Left colon (tissue), 2 donors: ENCODE data around the gene NCS1. TPM values are rescaled to one million over a fixed set of nuclear protein-coding genes. Genes with fewer than 3 reads are reported as not detected.

Source experiments
- ATAC-seq: fragments of 200-7000 bp; cut with Tn5 transposase; one replicate; pipeline ENCODE4 v1.9.1; 2020; ENCODE audit warnings: mild to moderate bottlenecking, moderate library complexity
- DNase-seq, 2 donors: peaks; one replicate each; pipeline ENCODE4 v3.0.0-alpha.2; 2020
- intact Hi-C, 2 donors: fragments of 100-400 bp; cut with DNase I in 1 of 2; cut with micrococcal nuclease in 1 of 2; formaldehyde crosslinking; loops; one replicate each; pipeline versions ENCODE4 v1.11.2 to v1.14.0; 2022; cut with DNase I, micrococcal nuclease
- total RNA-seq, 2 donors: library from RNA; stranded (reverse); fragmentation: NEBNext Ultra II Directional; extraction: Animal tissue kit (Norgen Biotek cat#: 25700); gene quantifications; one replicate each; pipeline ENCODE4 v1.2.1, GENCODE V29; 2021
- donor health status: DM: no; HTN: no; CAD: no.
- donor health status: DM: yes; HTN: yes; CAD: no.

The NCS1 gene
- total RNA-seq, 2 donors from 2014 or later, result 2.1 to 23.7 TPM

DNA sequence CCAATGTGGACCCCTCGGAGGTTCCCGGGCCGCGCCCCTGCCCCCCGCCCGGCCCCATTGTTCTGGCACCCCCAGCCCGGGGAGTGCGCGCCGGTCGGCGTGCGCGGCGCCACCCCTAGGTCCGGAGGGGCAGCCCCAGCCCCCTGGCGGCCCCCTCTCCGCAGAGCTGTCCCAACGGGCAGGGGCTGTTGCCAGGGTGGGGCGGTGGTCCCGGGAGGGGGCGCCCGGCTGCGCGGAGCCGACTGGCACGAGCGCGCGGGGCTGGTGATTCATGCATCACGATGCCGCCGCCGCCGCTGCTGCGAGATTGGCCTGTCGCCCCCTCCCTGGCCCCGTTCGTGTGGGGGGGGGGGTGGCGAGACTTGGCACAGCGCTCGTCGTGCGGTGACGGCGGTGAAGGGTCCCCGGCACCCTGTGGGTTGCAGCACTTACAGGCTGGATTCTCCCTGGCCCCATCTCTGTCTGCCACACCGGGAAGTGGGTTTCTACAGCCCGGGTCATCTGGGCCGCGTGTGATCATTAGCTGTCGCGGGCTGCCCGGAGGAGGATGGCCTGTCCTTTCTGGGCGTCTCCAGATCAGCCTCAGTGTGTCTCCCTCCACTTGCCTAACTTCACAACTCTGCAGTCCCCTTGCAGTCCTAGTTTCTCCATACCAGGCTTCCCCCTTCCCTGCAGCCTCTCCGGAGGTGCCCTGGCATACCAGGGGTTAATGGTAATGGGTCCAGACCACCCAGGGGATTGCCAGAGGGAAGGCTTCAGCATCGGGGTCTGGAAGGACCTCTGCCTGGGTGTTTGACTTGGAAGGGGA is 858 bp downstream of the NCS1 start:
- ATAC-seq (no peak), DNase-seq (no peak)
- intact Hi-C loops, result no loop called here

DNA sequence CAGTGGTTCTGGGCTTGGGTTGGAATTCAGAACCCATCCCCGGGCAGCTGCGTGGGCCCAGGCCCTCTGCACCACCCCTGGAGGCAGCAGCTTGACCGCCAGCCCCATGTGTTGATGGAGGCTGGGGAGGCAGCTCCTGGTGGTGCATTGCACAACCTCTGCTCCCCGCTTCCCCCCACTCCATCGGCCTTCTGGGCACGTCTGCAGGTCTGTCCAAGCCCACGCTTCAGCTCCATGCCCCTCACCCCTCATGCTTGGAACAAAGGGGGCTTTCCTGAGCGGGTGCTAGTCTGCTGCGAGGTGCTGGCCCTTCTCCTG is 1.4 kb downstream of the NCS1 start:
- DNase-seq, result no peak
- intact Hi-C loops, result no loop called here
- no peak for ATAC-seq

DNA sequence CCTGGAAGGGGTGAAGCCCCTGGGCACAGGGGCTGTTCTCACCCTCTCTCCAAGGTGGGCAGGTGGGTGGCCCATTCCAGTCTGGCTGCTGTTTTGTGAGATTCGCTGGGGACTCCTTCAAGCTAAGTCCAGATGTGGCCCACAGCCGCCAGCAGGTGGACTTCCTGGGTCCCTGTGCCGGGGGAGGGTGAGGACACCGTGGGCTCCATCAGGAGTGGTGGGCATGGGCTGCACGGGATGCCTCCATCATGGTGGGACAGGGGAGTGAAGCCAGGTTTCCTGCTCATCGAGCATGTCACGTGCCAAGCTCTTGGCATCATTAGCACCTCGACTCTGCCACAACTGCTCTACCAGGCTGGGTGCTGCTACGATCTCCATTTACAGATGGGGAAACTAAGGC is 1.8 kb downstream of the NCS1 start:
- DNase-seq, result no peak
- intact Hi-C loops, result no loop called here
- ATAC-seq, result no peak

DNA sequence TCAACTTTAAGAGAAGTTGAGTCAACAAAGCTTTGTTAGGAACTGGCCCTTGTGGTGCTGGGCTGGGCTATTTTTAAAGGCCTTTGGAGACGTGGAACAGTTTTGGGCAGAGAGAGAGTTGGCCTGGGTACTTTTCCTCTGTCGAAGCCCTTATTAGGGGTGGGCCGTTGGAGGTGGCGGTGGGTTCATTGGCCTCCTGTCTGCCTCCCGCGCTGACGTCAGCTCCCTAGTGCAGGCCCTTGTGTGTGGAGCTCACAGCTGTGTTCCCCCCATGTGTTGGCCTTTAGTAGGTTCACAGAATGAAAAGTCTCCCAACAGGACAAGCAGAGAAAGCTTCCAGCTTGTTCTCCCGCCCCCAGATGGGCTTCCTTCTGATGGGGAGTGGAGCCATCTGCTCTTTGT is 2.7 kb downstream of the NCS1 start:
- intact Hi-C loops, result no loop called here
- ATAC-seq (no peak), DNase-seq (peak in 1 of 2 donors; percentile 80)

DNA sequence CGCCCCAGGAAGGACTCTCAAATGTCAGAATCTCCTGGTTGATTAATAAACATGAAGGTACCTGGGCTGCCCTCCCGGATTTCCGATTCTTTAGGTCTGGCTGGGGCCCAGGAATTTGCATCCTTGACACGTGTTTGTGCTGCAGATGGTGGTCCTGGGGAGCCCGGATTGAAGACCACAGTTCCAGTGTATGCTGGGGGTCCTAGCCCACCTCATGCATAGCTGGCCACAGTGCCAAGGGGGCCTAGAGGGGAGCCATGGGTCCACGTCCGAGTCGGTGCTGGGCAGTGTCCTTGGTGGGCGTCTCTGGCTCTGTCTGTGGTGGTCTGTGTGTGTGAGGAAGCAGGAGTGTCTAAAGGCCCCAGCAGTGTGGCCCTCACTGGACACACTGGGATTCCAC is 3.2 kb downstream of the NCS1 start:
- ATAC-seq (no peak), DNase-seq (no peak)
- intact Hi-C loops, result no loop called here

DNA sequence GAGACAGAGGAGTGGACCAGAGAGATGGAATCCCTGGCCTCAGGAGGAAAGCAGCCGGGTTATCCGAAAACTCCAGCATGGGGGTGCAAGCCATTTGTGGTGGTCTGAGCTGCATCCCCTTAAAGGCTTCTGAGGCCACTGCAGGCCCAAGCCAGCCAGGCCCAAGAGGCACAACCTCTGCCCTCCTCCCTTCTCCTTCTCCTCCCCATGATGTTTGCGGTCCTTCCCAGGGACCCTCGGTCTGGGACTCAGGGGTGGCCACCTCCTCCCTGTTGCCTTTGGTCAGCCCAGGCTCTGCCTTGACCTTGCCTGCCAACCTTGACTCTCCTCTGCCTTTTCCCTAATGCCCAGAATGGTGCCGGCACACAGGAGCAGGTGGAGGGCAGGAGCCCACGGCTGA is 4.6 kb downstream of the NCS1 start:
- intact Hi-C loops, result no loop called here
- ATAC-seq (no peak), DNase-seq (no peak)

DNA sequence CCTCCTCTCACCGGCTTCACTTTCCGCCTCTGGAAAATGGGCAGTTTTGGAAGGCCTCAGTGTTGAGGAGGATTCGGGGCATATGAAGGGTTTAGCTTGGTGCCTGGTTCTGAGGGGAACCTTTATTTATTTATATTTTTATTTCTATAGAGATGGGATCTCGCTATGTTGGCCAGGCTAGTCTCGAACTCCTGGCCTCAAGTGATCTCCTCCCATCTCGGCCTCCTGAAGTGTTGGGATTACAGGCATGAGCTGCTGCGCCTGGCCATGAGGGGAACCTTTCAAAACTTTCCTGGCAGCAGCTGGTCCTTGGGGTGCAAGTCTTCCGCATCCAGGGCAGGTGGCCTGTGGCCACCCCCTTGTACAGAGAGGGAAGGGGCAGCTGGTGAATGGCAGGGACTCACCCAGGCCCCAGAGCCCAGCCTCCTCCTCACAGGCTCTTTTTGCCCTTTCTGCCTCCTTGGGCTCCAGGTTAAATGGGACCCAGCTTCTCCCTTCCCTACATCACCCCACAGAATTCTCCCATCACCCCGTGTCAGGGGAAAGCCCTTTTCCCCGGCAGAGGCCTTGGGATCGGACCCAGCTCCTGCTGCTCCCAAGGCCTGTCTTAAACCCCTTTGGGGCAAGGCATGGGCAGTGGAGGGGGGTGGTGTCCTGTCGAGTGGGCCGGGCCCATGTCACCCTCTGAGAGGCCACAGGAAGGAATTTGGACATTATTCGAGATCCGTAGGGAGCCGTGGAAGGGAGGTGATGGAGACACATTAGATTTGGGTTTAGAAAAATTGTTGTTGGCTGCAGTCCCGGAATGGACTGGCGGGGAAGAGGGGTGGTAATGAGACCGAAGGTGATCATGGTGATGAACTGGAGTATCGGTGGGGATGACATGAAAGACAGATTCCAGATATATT is 5.9 kb downstream of the NCS1 start:
- ATAC-seq (no peak), DNase-seq (no peak)
- intact Hi-C loops, result no loop called here

DNA sequence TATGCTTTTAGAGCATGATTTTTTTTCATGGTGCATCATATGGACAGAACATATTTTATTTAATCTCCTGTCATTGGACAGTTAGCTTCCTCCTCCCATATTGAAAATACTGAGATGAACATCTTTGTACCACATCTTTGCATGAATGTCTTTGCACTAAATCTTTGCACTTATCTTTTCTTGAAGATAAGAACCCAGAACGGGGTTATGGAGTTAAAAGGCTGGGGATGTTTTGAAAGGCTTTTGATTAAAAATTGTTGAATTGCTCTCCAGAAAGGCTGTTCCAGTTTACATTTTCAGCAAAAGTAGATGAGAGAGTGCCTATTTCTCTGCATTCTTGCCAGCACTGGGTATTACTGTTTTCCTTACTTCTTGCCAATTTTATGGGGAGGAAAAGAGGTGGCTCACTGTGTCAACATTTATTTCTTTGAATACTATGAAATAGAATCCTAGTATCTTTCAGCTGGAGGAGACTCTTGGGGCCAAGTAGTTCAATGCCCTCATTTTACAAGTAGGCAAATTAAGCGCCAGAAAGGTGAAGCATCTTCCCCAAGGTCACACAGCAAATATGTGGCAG is 7.2 kb downstream of the NCS1 start:
- intact Hi-C loops, result no loop called here
- DNase-seq (no peak), ATAC-seq (no peak)

DNA sequence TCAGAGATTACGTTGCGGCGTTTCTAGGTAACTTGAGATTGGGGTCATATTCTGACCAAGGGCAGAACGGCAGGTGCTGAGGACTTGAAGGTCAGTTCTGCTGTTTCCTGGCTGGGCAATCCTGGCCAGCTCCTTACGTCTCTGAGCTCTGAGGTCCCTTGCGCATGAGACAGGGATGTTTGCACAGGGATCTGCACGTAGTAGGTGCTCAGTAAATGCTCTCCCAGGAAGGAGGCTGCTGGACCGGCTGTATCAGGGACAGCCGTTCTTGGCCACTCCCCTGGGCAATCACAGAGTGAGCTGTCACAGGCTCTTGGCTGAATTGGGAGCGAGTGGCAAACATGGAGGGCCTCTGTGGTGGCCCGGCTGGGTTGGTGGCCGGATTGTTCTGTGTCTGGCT is 8.3 kb downstream of the NCS1 start:
- ATAC-seq (no peak), DNase-seq (no peak)
- intact Hi-C loops, result no loop called here

DNA sequence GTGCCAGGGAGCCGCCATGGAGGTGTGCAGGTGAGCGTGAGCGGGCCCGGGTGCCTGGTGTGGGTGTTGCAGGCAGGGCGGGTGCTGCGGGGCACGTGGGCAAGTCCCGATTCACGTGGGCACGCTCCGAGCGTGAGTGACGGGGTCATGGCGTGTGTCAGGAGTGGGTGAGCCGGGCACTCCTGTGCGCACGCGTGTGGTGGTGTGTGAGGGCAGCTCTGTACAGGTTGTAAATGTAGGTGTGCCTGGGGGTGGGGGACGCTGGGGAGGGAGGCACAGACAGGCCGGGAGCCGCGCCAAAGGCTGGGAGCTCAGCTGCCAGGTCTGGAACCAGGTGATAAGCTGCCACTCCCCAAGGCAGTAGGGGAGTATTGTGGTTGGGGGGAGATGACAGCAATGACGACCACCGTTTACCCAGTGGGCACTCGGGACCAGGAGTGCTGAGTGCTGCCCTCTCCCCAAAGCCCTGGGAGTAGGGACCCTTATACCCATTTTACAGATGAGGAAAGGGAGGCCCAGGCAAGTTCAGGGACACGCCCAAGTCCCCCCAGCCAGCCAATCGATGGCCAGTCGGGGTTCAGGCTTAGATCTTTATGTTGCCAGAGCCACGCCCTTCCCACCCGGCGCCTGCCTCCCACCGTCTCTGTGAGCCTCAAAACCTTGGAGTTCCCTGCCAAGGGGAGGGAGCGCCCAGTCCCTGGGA is 9.6 kb downstream of the NCS1 start:
- intact Hi-C loops, result no loop called here
- ATAC-seq (peak; percentile 95), DNase-seq (peak; percentile 90 to 92)

DNA sequence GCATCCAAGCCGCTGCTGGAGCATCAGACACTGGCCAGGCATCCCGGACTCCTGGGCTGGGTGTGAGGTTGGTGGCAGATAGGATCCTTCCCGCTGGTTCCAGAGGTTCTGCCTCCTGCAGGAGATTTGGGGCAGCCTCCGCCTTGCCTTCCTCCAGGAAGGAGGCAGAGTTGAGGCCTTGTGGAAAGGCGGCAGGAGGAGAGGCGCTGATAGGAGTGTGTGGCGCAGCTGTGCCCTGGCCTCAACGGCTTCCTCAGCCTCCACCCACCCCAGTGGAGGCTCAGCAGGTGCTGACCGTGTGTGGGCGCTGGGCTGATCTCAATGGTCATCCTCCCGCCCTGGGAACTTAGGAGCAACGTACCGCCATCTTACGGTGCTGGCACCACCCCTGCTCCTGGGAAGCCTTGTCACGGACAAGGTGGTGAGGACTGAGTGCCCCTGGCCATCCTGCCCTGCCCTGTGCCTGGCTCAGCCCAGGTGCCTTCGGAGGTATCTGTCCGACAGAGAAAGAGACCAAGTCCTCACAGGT is 10.2 kb downstream of the NCS1 start:
- ATAC-seq (peak; percentile 6), DNase-seq (no peak)
- intact Hi-C loops, result no loop called here

DNA sequence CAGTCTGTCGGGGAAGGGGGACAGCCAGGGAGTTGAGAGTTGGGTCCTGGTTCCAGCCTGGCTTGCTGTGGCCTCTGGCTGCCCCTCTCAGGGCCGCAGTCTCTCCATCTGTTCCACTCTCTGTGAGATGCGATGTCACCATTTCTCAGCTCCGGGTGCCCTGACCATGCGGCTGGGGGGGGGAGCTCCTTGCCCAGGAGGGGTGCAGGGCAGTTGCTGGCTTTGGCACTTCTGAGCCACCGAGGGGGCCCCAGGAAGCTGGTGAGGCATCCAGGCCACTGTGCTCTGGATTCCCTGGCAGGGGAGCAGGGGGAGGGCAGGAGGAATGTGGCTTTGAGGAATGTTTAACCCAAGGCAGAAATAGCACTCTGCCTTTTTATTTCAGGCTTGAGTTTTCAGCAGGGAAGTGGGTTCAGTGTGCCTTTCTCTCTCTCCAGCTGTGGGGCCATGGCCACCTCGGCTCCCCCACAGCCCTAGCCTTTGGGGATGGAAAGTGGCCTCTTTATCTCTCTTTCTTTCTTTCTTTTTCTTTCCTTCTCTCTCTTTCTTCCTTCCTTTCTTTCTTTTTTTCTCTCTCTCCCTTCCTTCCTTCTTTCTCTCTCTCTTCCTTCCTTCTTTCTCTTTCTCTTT is 11.0 kb downstream of the NCS1 start:
- no peak for DNase-seq
- intact Hi-C loops, result no loop called here
- no peak for ATAC-seq

DNA sequence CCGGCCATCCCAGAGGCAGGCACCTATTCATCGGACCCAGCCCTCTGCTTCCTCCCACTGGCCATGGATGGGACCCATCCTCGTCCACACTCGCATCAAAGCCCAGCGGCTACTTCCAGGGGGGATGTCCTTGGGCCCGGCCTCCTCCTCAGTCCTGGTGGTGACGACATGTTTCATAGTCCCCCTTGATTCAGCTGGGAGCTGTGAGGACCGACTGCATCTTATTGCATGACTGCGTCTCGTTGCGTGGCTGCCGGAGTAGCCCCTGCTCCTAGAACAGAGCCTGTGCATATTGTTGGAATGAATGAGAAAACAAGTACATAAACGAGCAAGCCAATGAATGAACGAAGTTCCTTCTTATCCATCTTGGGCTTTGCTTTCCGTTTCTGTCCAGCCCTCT is 12.8 kb downstream of the NCS1 start:
- DNase-seq (no peak), ATAC-seq (no peak)
- intact Hi-C loops, result no loop called here

DNA sequence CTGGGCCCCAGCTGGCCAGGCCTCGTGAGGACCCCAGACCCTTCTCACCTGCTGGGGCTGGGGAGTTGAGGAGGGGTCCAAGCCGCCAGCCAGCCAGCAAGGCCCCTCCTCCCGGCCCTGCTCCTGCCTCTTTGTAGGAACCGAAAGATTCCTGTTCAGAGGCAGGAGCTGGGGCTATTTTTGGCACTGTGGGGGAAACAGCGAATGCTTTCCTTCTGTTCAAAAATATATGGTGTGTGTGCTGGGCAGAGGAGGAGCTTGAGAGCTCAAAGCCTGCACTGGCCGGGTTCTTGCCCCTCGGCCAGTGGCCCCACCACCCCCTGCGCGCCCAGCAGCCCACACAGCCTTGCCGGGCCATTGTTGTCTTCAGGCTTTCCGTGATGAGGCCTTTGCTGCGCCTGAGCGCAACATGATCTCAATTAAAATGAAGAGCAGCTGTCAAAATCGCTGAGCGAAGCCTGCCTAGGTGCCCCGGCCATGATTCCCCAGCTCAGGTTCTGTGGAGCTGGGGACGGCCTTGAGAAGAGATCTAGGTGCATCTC is 13.4 kb downstream of the NCS1 start:
- no peak for ATAC-seq
- intact Hi-C loops, result no loop called here
- no peak for DNase-seq

DNA sequence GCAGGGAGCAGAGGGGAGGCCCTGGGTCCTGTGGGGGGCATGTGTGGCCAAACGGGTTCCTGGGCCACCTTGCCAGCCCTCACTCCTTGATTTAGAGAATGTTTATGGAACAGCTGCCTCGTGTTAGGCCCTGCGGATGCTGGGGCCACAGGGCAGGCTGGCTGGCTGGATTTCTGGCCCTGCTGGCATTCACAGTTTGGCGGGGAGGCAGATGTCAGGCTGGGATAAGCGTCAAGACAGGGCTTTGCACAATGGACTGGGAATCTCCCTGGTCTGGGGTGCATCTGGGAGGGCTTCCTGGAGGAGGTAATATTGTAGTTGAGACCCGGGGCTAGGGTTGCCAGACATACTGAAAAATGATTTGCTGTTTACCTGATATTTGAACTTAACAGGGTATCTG is 13.8 kb downstream of the NCS1 start:
- ATAC-seq (no peak), DNase-seq (peak in 1 of 2 donors; percentile 63)
- intact Hi-C loops, result no loop called here

DNA sequence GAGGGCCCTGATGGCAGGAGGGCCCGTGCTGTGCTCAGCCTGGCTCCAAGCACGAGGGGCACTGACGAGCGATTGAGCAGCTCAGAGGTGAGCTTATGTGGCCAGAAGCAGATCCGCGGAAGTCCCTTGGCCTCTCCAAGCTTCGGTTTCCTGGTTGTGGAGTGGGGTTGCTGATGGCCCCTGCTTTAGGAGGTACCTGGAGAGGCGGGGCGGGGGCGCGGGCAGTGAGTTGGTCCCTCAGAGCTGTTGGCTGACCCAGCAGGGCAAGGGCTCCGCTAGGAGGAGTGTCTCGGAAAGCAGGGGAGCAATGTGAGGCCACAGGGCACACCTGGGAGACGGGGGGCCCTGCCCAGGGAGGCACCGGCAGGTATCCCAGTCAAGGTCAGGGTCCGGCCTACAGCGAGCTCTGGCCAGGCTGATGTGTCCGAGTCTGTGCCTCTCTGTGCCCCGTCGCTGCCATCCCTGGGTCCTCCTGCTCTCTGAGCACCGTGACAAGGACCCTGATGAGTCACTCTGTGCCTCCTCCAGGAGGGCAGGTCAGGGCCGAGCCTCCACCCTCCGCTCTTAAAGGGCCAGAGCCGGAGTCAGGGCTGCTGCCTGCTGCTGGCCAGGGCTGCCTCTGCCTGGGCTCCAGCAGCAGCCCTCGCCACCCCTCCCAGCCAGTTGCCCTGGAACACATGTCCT is 14.8 kb downstream of the NCS1 start:
- ATAC-seq (peak; percentile 93), DNase-seq (peak; percentile 78 to 86)
- intact Hi-C loops, result no loop called here

DNA sequence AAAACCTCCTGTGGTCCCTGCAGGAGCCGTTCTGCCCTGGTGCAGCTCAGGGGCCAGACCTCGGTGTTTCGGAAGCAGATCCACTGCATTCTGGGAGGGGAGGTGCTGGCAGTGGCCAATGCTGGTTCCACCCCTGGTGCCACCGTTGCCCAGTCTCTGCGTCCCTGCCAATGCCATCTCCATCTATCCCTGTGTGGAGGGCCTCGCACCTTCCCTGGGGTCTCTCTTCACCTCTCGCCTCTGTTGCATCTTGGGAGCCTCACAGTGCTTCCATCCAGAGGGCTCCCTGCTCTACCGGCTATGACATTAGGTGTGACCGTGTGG is 15.3 kb downstream of the NCS1 start:
- intact Hi-C loops, result no loop called here
- ATAC-seq, result peak; percentile 30

DNA sequence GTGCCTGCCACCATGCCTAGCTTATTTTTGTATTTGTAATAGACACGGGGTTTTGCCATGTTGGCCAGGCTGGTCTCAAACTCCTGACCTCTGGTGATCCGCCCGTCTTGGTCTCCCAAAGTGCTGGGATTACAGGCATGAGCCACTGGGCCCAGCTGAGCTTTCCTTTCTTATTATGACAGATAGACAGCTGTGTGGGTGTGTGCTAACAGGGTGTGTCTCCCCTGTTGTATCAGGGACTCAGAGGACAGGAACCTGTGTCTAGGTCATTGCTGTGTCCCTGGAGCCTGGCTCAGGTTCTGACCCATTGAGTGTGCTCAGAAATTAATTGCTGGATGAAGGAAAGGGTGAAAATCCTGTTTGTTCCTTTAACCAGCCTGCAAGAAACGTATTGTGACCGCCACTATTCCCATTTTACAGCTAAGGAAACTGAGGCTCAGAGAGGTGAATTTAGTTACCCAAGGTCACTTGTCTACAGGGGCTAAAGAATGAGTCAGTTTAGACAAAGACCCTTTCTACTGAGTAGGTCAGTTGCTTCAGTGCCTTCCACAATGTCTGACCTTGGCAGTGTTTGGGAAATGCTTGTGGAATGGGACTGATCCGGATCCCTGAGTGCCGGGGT is 16.8 kb downstream of the NCS1 start:
- ATAC-seq, result peak; percentile 73
- intact Hi-C loops, result no loop called here
- DNase-seq, result no peak

More for the DNA sequence above, 15.3 kb downstream of the NCS1 start:
- DNase-seq, result no peak
